Adipocyte (in vitro differentiated cells): ENCODE results near the gene SCYGR8.

Experiments used
- DNase-seq: peaks from one replicate; pipeline ENCODE4 v3.0.0-alpha.2; 2015; ENCODE audit warnings: low read depth
- H3K27me3 ChIP-seq: replicated peaks from 2 replicates; pipeline ENCODE4 v1.7.0; 2013; ENCODE audit warnings: mild to moderate bottlenecking, low read length, moderate library complexity; ENCODE audit not compliant: control insufficient read depth, insufficient read depth
- H3K36me3 ChIP-seq: 2 replicates; pipeline ENCODE4 v1.7.0; 2013; ENCODE audit warnings: low read length, mild to moderate bottlenecking, moderate library complexity; ENCODE audit not compliant: control insufficient read depth, insufficient read depth, severe bottlenecking
- H3K4me1 ChIP-seq: 2 replicates; pipeline ENCODE4 v1.7.0; 2013; ENCODE audit warnings: mild to moderate bottlenecking, low read length, moderate library complexity; ENCODE audit not compliant: control insufficient read depth, insufficient read depth
- H3K4me3 ChIP-seq: 2 replicates; pipeline ENCODE4 v1.7.0; 2013; ENCODE audit warnings: mild to moderate bottlenecking, low read length, moderate library complexity
- H3K9ac ChIP-seq: 2 replicates; pipeline ENCODE4 v1.7.0; 2013; ENCODE audit warnings: mild to moderate bottlenecking, low read length, moderate library complexity
- H3K9me3 ChIP-seq: 2 replicates; pipeline ENCODE4 v1.7.0; 2013; ENCODE audit warnings: mild to moderate bottlenecking, low read length, moderate library complexity; ENCODE audit not compliant: control insufficient read depth

SCYGR8 gene, protein sequence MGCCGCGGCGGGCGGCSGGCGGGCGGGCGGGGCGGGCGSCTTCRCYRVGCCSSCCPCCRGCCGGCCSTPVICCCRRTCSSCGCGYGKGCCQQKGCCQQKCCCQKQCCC

DNA sequence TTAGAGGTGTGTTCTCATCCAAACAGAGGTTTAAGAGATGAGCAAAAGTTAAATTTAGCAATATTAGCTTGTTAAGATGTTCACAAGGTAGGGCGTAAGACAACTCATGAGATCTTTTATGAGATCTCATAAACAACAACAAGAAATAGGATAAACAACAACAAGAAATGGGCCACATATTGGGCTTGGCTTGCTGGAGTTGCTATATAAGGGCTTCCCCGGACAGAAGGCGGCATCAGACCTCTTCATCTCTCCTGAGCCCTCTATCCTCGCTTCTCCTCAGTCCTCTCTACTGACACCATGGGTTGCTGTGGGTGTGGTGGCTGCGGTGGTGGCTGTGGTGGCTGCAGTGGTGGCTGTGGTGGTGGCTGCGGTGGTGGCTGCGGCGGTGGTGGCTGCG lies at the start of gene SCYGR8:
Gene SCYGR8 (plus strand): TSS at position 301 of the 400 bp plus-strand sequence. CDS start 0 bp downstream, at position 301.
- Histone ChIP-seq H3K27me3 (no peaks in the 10 kb centered on the region), H3K4me1 (no peaks in the 10 kb centered on the region), H3K9ac (no peak within 1 kb of the TSS), H3K36me3 (no peaks in the 10 kb centered on the region), H3K9me3 (no peaks in the 10 kb centered on the region), H3K4me3 (no peak within 1 kb of the TSS)
- no peak for DNase-seq

DNA sequence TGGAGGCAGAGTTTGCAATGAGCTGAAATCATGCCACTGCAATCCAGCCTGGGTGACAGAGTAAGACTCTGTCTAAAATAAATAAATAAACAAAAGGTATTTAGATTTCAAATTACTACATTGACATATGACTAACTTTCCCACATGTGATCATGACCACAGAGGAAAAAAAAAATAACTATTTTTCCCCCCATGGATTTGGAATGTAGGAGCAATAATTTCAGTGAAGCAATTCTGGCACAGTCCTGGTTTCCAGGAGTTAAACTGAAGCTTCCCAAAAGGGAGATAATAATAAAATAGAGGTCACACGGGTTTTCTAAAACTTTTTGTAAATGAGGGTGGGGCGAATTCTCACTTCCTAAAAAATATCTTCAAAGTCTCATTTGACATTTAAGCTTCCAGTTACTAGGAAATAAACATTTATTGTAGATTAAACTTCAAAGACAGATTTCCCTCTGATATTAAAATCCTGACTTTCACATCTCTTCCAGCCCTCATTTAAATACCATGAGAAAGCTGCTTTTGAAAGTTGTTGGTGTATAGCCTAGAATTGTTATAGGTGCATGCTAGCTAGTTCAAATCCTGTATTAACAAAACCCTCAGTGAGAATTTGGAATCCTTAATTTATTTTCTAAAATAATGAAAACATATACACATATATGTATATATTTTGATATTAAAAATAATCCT lies 48.6 kb upstream of the SCYGR8 start:
- DNase-seq = peak; percentile 34
- Histone ChIP-seq H3K9ac (no peak overlapping the region), H3K4me1 (peaks cover 14% of the 10 kb centered on the region), H3K27me3 (no peaks in the 10 kb centered on the region), H3K4me3 (no peak overlapping the region), H3K36me3 (peaks cover 45% of the 10 kb centered on the region), H3K9me3 (no peaks in the 10 kb centered on the region)

DNA sequence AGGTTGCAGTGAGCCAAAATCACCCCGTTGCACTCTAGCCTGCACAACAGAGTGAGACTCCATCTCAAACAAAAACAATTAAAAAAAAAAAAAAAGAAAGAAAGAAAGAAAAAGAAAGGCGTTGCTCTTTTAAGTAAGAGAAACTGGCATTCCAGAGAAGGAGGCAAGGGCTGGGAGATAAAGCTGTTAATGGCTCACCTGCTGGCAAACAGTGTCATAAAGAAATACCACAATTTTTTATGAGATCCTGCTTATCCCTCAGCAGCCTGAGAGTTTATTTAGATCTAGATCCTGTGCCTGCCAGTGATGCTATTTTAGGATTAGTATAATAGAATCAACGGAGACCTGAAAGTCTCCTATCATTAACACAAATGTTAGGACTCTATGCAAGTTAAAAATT lies 44.1 kb upstream of the SCYGR8 start:
- Histone ChIP-seq H3K36me3 (peaks cover 45% of the 10 kb centered on the region), H3K4me3 (no peak overlapping the region), H3K9ac (no peak overlapping the region), H3K27me3 (no peaks in the 10 kb centered on the region), H3K4me1 (peaks cover 32% of the 10 kb centered on the region), H3K9me3 (no peaks in the 10 kb centered on the region)
- DNase-seq = no peak

DNA sequence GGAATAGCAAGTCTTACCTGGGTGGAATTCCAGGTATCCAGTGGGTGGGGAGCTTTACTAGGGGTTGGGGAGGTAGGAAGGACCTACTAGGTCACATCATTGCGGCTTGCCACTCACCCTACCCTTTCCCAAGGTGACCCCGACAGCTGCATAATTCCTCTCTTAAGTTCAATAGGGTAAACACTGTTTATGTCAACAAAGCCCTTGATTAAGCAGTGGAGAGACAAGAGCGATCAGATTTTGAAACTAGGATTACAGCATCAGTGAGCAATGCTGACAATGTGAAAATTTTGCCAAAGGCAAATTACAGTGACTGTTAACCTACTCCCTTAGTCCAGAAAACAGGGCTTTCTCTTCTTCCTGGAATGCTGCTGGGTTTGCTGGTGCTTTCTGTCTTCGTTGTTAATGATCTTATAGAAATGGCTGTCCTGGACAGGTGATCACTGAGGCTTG lies 42.4 kb upstream of the SCYGR8 start:
- Histone ChIP-seq H3K27me3 (no peaks in the 10 kb centered on the region), H3K9me3 (no peaks in the 10 kb centered on the region), H3K9ac (peak overlapping the region; percentile 73), H3K4me3 (peak overlapping the region; percentile 60), H3K4me1 (peaks cover 24% of the 10 kb centered on the region), H3K36me3 (peaks cover 50% of the 10 kb centered on the region)
- peak; percentile 73 for DNase-seq

DNA sequence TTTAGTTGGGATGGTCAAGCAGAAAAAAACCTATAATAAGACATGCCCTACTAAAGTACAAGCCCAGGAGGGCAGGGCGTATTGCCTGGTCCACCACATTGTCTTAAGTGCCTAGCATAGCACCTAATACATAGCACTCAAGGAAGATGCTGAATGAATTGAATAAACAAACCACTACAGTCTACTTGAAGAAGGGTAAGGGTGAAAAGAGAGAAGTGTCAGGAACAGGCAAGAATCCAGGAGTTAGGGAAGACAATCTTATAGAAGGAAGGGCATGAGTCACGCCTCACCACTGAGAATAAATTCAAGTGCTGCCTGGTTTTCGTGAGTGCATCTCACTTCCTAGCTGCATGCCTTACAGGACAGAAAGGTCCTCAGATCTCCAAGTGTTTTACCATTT lies 41.7 kb upstream of the SCYGR8 start:
- Histone ChIP-seq H3K36me3 (peaks cover 43% of the 10 kb centered on the region), H3K27me3 (no peaks in the 10 kb centered on the region), H3K9ac (peak overlapping the region; percentile 73), H3K4me1 (peaks cover 27% of the 10 kb centered on the region), H3K4me3 (peak overlapping the region; percentile 60), H3K9me3 (no peaks in the 10 kb centered on the region)
- DNase-seq = peak; percentile 47

DNA sequence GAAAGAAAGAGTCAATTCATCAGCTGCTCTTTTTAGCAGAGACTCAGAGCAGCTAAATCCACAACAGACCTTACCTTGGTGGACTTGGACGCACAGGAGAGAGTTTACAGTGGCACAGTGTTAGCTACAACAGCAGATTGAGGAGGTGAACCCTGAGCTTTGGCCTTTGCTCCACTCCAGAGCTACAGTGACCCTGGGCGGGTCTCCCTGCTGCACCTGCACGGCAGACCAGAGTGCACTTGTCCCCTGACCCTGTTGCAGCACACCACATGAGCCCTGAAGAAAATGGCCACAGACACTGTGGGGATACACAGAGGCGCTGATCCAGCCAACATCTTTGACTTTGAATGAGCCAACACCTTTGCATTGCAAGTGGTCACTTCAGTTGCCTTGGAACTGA lies 38.8 kb upstream of the SCYGR8 start:
- Histone ChIP-seq H3K27me3 (no peaks in the 10 kb centered on the region), H3K9ac (no peak overlapping the region), H3K36me3 (peaks cover 22% of the 10 kb centered on the region), H3K4me3 (no peak overlapping the region), H3K9me3 (no peaks in the 10 kb centered on the region), H3K4me1 (peaks cover 29% of the 10 kb centered on the region)
- no peak for DNase-seq

DNA sequence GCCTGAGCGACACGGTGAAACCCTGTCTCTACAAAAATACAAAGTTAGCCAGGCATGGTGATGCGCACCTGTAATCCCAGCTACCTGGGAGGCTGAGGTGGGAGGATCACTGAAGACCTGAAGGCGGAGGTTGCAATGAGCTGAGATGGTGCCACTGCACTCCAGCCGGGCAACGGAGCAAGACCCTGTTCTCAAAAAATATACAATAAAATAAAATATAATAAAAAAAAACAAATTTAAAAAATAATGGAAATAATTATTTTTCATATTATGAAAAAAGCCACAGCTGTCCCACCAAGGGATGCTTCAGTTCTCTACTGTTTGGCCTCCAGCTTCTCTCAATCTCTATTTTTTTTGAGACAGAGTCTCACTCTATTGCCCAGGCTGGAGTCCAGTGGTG lies 38.3 kb upstream of the SCYGR8 start:
- DNase-seq = no peak
- H3K9me3 ChIP-seq = no peaks in the 10 kb centered on the region
- peaks cover 29% of the 10 kb centered on the region for H3K4me1 ChIP-seq
- no peaks in the 10 kb centered on the region for H3K27me3 ChIP-seq
- H3K9ac ChIP-seq = no peak overlapping the region
- H3K36me3 ChIP-seq = peaks cover 19% of the 10 kb centered on the region
- H3K4me3 ChIP-seq = no peak overlapping the region

DNA sequence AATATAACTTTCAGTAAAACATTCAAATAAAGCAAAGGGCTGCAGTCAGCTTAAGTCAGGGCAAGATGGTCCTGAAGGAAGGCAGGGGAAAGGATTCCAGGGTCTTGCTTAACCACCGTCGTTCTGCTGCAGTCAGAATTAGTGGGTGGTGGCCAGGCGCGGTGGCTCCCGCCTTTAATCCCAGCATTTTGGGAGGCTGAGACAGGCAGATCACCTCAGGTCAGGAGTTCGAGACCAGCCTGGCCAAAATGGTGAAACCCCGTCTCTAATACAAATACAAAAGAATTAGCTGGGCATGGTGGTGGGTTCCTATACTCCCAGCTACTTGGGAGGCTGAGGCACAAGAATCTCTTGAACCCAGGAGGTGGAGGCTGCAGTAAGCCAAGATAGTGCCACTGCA lies 34.7 kb upstream of the SCYGR8 start:
- Histone ChIP-seq H3K4me3 (no peak overlapping the region), H3K27me3 (no peaks in the 10 kb centered on the region), H3K36me3 (peaks cover 10% of the 10 kb centered on the region), H3K9ac (no peak overlapping the region), H3K9me3 (no peaks in the 10 kb centered on the region), H3K4me1 (peaks cover 21% of the 10 kb centered on the region)
- no peak for DNase-seq

DNA sequence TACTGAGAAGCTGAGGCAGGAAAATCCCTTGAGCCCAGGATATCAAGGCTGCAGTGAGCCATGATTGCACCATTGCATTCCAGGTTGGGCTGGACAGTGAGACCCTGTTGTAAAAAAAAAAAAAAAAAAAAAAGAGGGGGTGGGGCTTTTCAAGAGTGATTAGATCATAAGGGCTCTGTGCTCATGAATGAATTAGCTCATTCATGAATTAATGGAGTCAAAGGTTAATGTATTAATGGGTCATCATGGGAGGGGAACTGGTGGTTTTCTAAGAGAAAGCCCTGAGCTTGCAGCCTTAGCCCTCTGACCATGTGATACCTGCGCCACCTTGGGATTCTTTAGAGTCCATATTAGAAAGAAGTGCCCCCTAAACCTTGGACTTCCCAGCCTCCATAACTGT lies 32.4 kb upstream of the SCYGR8 start:
- no peaks in the 10 kb centered on the region for H3K36me3 ChIP-seq
- H3K27me3 ChIP-seq = no peaks in the 10 kb centered on the region
- H3K4me1 ChIP-seq = peaks cover 29% of the 10 kb centered on the region
- no peaks in the 10 kb centered on the region for H3K9me3 ChIP-seq
- H3K4me3 ChIP-seq = no peak overlapping the region
- no peak for DNase-seq
- H3K9ac ChIP-seq = no peak overlapping the region

DNA sequence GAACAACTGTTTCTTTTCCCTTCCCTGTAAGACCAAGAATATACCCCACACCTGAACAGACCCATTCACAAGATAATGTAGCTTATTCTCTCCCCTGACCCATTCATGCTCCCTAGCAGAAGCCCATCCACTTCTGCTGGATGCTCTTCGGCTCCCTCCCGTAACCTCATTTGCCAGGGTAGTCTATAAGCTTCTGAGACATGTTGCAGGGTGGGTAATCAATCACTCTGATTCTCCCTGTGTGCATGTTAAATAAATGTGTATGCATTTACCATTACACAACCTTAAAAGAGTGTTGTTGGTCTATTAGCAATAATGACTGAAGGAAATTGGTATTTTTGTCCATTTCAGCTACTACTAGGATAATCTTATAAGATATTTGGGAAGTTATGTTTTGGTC lies 29.2 kb upstream of the SCYGR8 start:
- no peaks in the 10 kb centered on the region for H3K9me3 ChIP-seq
- no peaks in the 10 kb centered on the region for H3K27me3 ChIP-seq
- peak overlapping the region; percentile 87 for H3K4me3 ChIP-seq
- peak overlapping the region; percentile 37 for H3K9ac ChIP-seq
- DNase-seq = no peak
- H3K36me3 ChIP-seq = no peaks in the 10 kb centered on the region
- peaks cover 28% of the 10 kb centered on the region for H3K4me1 ChIP-seq

DNA sequence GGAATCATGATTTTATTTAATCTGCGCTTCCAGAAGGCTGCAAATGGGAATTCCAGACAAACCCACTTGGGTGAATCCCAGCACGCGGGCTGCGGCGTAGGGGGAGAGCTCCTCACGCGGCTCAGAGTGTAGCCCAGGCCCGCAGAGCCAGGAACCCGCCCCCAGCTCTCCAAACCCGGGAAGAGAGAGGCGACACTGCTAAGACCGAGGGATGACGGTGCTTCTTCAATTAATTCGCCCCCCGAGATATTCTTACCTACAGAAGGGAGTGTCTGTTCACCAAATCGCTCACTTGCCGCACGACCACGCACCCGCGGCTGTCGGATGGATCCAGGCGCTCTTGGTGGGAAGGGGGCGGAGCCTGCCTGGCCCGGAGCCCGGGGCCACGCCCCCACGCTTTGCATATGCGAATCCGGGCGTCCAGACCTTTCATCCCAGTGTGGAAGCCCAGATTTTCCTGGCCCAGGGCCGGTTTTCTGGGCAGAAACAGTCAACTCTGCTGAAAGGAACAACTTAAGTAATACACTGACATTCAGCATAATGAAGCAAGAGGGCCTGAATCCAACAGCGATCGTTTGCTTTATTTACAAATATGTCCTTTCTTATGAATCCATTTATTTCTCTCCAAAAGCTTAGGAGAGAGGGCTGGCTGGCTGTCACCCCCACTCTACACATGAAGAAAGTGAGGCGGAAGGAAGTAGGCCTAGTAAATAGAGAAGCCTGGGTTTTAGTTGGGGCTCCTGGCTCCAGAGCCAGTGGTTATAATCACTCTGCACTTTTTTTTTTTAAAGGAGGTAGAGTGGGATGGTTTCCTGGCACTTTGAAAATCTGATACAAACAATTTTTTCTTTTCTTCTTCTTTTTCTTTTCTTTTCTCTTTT lies 27.8 kb upstream of the SCYGR8 start, which contains the start of gene SLC19A3:
Gene SLC19A3 (minus strand): TSS at position 342 of the 881 bp plus-strand sequence. CDS start 15,710 bp downstream, outside the sequence.
- no peaks in the 10 kb centered on the region for H3K36me3 ChIP-seq
- H3K4me3 ChIP-seq = peak within 1 kb of the TSS; percentile 87
- no peaks in the 10 kb centered on the region for H3K27me3 ChIP-seq
- peak; percentile 85 for DNase-seq
- H3K4me1 ChIP-seq = peaks cover 26% of the 10 kb centered on the region
- peak within 1 kb of the TSS; percentile 86 for H3K9ac ChIP-seq
- no peaks in the 10 kb centered on the region for H3K9me3 ChIP-seq
